ENCODE data around the gene DNAJC7.
A peak's percentile ranks its signal among the peaks of the same experiment; 100 is the strongest.

The DNAJC7 gene

DNA sequence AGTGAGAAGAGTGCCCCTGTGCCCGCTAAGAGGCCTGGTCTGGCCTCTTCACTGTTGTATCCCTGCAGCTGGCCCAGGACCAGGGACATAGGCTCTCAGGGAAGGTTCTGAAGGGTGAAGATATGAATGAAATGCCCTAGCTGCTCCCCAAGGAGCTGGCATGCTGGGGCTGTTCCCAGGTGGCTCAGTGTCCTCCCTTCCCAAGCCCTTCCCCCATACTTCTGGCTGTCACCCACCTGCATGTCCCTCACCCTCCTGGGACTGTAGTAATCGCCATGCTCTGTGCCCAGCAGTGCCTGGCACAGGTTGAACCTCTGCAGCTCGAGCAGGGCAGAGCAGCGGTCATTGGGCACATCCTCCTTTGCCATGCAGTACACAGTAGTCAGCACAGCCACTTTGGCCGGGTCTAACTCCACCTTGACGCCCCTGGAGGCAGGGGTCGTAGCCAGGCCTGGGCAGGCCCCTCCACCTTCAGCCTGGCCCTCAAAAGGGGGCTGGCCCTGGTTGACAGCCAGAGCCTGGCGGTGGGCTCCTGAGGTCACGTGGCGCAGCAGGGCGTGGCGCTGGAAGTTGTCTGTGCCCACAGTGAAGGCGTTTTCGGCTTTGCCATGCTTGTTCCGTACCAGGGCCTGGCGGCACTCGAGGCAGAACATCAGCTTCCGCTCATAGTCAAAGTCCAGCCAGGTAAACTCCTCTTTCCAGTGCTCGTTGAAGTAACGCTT is 25.5 kb upstream of the DNAJC7 start:
- 92 to 94% methylated on average over 20 of the region's 20 CpGs for WGBS, 2 experiments
- no peaks in the 10 kb centered on the region for H3K27me3 ChIP-seq (ENCODE audit: control insufficient read depth, insufficient read depth, low read length, poor library complexity, severe bottlenecking)
- H3K27ac ChIP-seq (ENCODE audit: insufficient read depth, low read depth, low read length, poor library complexity, severe bottlenecking) = no peak overlapping the region
- no peaks in the 10 kb centered on the region for H3K9me3 ChIP-seq (ENCODE audit: control insufficient read depth, low read length)
- H3K36me3 ChIP-seq (ENCODE audit: control insufficient read depth, insufficient read depth, low read length) = no peaks in the 10 kb centered on the region
- H3K4me1 ChIP-seq (ENCODE audit: control insufficient read depth, insufficient read depth, low read length) = peaks cover 11% of the 10 kb centered on the region
- H3K4me3 ChIP-seq (ENCODE audit: insufficient read depth, low read depth, low read length) = no peak overlapping the region

DNA sequence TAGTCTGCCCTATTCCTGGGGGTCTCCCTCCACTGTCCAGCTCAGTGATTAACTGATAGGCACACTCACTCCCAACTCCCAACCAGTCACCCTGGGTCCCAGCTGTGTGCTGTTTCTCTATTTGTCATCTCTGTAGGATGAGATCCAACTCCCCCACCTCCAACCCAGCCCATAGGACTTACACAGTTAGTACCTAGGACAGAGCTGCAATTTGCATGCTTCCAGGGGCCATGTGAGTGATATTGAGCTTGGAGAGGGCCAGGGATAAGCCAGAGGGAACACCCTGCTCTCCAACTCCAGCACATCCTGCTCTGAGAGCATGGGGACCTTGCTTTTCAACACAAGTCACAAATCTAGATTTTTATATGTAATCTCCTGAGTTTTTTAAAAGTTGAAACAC is 24.4 kb upstream of the DNAJC7 start:
- Histone ChIP-seq H3K9me3 (ENCODE audit: control insufficient read depth, low read length) (no peaks in the 10 kb centered on the region), H3K36me3 (ENCODE audit: control insufficient read depth, insufficient read depth, low read length) (no peaks in the 10 kb centered on the region), H3K4me1 (ENCODE audit: control insufficient read depth, insufficient read depth, low read length) (peaks cover 16% of the 10 kb centered on the region), H3K27ac (ENCODE audit: insufficient read depth, low read depth, low read length, poor library complexity, severe bottlenecking) (no peak overlapping the region), H3K27me3 (ENCODE audit: control insufficient read depth, insufficient read depth, low read length, poor library complexity, severe bottlenecking) (no peaks in the 10 kb centered on the region), H3K4me3 (ENCODE audit: insufficient read depth, low read depth, low read length) (no peak overlapping the region)

DNA sequence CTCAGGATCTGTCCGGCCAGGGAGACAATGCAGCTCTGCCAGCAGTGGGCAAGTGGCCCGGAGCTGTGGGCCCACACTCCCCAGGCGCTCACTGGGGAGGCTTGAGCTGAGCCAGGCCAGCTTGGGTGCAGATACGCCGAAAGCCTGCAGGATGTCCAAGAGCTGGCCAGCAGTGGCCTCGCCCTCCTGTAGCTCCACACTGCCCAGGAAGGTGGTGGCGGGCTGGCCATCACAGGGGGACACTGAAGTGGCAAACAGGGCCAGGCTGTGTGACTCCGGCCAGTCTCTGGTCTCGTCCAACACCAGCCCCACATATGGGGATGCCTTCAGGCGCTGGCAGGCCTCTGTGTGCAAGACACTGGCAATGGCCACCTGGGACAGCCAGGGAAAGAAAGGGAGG is 23.6 kb upstream of the DNAJC7 start:
- H3K27ac ChIP-seq (ENCODE audit: insufficient read depth, low read depth, low read length, poor library complexity, severe bottlenecking) = no peak overlapping the region
- 94 to 95% methylated on average over 10 of the region's 10 CpGs for WGBS, 2 experiments

DNA sequence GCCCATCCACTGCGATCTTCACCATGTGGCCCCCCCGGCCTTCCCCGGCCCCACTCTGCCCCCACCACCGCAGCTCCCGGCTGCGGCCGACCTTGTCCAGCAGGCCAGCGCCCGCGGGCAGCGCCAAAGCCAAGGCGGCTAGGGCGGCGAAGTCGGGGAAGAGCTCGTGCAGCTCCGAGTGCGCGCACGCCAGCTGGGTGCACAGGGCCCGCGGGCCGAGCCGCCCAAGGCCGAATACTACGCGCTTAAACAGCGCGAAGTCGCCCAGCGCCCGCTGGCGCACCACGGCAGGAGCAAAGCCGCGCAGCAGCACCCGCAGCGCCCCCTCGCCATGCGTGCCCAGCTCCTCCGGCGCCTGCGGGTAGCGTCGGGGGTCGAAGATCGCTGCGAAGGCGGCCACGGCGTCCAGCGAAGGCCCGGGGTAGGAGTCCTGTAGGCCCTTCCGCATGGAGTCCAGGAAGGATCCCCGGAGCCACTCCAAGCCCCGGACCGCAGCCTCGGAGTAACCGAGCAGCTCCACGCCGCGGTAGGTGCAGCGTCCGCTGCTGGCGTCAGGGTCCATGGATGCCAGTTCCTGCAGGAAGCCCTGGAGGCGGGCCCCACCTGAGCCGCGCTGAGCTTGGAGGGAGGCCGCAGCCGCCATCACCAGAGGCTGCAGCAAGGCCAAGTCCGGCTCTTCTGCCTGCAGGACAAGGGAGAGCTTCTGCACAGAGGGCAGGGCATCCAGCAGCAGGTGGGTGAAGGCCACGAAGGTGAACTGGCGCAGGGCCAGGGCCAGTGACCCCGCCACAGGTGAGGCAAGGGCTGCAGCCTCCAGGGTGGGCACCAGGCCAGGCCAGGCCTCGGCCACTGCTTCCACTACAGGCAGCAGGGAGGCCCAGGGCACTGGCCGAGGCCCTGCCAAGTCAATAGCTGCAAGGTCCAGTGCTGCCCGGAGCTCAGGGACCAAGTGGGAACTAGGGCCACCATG is 22.8 kb upstream of the DNAJC7 start:
- Histone ChIP-seq H3K9me3 (ENCODE audit: control insufficient read depth, low read length) (no peaks in the 10 kb centered on the region), H3K4me1 (ENCODE audit: control insufficient read depth, insufficient read depth, low read length) (peaks cover 9% of the 10 kb centered on the region), H3K27me3 (ENCODE audit: control insufficient read depth, insufficient read depth, low read length, poor library complexity, severe bottlenecking) (no peaks in the 10 kb centered on the region), H3K36me3 (ENCODE audit: control insufficient read depth, insufficient read depth, low read length) (no peaks in the 10 kb centered on the region), H3K27ac (ENCODE audit: insufficient read depth, low read depth, low read length, poor library complexity, severe bottlenecking) (no peak overlapping the region), H3K4me3 (ENCODE audit: insufficient read depth, low read depth, low read length) (no peak overlapping the region)
- 96 to 97% methylated on average over 77 of the region's 77 CpGs for WGBS, 2 experiments

More for the DNA sequence above, 23.6 kb upstream of the DNAJC7 start:
- H3K4me3 ChIP-seq (ENCODE audit: insufficient read depth, low read depth, low read length) = no peak overlapping the region
- no peaks in the 10 kb centered on the region for H3K9me3 ChIP-seq (ENCODE audit: control insufficient read depth, low read length)
- no peaks in the 10 kb centered on the region for H3K36me3 ChIP-seq (ENCODE audit: control insufficient read depth, insufficient read depth, low read length)
- no peaks in the 10 kb centered on the region for H3K27me3 ChIP-seq (ENCODE audit: control insufficient read depth, insufficient read depth, low read length, poor library complexity, severe bottlenecking)
- H3K4me1 ChIP-seq (ENCODE audit: control insufficient read depth, insufficient read depth, low read length) = peaks cover 14% of the 10 kb centered on the region

DNA sequence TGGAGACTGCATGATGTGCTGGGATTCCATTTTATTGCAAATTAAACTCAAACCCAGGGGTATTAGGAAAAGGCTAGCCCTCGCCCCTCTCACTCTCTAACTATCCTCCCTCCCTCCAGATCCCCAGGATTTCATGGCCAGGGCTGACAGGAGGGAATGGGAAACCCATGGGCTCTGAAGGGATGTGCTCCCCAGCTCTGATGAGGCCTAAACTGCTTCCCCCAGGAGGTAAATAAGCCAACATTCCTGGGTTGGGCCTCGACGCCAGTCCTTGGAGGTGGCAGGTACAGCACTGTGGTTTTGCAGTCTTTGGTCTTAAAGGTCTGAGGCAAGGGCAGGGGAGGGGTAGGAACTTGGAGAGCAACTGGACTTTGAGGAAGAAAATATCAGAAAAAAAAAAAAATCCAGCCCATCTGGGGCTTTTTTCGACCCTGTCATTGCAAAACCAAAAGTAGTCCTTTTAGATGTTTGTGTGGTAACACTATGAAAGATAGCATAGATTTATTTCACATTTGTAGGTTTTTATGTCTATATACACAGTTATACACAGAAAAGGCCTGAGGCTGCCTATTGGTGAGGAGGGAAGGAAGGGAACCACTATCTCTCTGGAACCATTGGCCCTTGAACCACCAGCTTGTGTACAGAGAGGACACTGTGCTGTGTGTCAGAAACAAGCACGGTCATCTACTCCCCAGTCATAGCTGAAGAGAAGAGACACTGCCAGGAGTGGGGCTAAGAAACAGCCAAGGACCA is 21.2 kb upstream of the DNAJC7 start:
- Histone ChIP-seq H3K9me3 (ENCODE audit: control insufficient read depth, low read length) (no peaks in the 10 kb centered on the region), H3K27me3 (ENCODE audit: control insufficient read depth, insufficient read depth, low read length, poor library complexity, severe bottlenecking) (no peaks in the 10 kb centered on the region), H3K27ac (ENCODE audit: insufficient read depth, low read depth, low read length, poor library complexity, severe bottlenecking) (no peak overlapping the region), H3K36me3 (ENCODE audit: control insufficient read depth, insufficient read depth, low read length) (no peaks in the 10 kb centered on the region), H3K4me1 (ENCODE audit: control insufficient read depth, insufficient read depth, low read length) (peaks cover 9% of the 10 kb centered on the region), H3K4me3 (ENCODE audit: insufficient read depth, low read depth, low read length) (no peak overlapping the region)
- 75 to 83% methylated on average over 5 of the region's 5 CpGs for WGBS, 2 experiments

DNA sequence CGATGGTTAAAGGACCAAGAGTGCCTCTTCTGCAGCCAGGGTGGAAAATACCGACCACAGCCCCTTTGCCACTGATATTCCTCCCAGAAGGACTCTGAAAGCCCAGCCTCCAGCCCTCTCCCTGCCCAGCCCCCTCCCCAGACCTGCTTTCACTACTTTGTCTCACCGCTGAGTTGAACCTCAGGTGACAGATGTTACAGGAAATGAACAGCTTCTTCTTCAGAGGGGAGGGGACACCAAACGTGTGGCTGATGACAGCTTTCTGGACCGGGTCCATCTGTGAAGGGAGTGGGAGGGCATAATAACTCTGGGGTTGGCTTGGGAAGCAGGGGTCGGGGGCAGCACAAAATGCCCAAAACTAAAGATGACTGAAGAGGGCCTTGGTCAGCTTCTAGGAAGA is 16.8 kb upstream of the DNAJC7 start:
- H3K36me3 ChIP-seq (ENCODE audit: control insufficient read depth, insufficient read depth, low read length) = no peaks in the 10 kb centered on the region
- no peaks in the 10 kb centered on the region for H3K9me3 ChIP-seq (ENCODE audit: control insufficient read depth, low read length)
- H3K4me3 ChIP-seq (ENCODE audit: insufficient read depth, low read depth, low read length) = no peak overlapping the region
- H3K27ac ChIP-seq (ENCODE audit: insufficient read depth, low read depth, low read length, poor library complexity, severe bottlenecking) = no peak overlapping the region
- H3K27me3 ChIP-seq (ENCODE audit: control insufficient read depth, insufficient read depth, low read length, poor library complexity, severe bottlenecking) = no peaks in the 10 kb centered on the region
- WGBS, 2 experiments = 58 to 59% methylated on average over 6 of the region's 6 CpGs
- H3K4me1 ChIP-seq (ENCODE audit: control insufficient read depth, insufficient read depth, low read length) = peaks cover 14% of the 10 kb centered on the region

DNA sequence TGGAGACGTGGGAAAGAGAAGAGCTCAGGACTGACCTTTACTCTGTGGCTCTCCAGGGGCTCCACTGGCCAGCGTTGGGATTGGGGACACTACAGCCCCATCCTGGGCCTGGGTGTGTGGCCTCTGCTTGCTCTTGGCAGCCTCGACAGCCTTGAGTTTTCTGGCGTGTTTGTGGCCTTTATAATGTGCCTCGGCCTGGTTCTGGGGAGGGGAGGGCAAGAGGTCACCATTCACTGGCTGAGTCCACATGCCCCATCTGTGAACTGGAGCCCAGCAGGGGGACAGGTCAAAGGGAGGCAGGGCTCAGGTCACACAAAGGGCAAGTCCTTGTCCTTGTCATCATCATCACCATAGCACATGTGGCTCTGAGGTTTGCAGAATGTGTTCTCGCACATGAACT is 14.3 kb upstream of the DNAJC7 start:
- Histone ChIP-seq H3K36me3 (ENCODE audit: control insufficient read depth, insufficient read depth, low read length) (no peaks in the 10 kb centered on the region), H3K27ac (ENCODE audit: insufficient read depth, low read depth, low read length, poor library complexity, severe bottlenecking) (no peak overlapping the region), H3K9me3 (ENCODE audit: control insufficient read depth, low read length) (no peaks in the 10 kb centered on the region), H3K4me3 (ENCODE audit: insufficient read depth, low read depth, low read length) (no peak overlapping the region), H3K4me1 (ENCODE audit: control insufficient read depth, insufficient read depth, low read length) (peaks cover 31% of the 10 kb centered on the region), H3K27me3 (ENCODE audit: control insufficient read depth, insufficient read depth, low read length, poor library complexity, severe bottlenecking) (no peaks in the 10 kb centered on the region)
- WGBS, 2 experiments = 78 to 81% methylated on average over 6 of the region's 6 CpGs

DNA sequence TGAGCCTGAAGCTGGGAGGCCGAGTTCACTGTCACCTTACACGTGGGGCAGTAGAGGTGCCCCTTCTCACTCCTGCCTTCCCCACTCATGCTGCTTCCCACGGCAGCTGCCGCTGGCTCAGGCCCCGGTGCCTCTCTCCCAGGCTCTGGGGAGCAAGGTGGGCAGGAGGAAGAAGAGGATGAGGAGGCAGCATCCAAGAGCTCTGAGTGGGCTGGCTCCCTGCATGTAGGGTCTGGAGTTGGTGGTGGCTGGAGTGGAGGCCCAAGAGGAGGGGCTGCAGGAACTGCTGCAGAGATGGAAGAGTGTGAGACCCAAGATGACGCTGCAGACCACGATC is 11.5 kb upstream of the DNAJC7 start:
- 79 to 80% methylated on average over 7 of the region's 7 CpGs for WGBS, 2 experiments
- Histone ChIP-seq H3K4me3 (ENCODE audit: insufficient read depth, low read depth, low read length) (no peak overlapping the region), H3K4me1 (ENCODE audit: control insufficient read depth, insufficient read depth, low read length) (peaks cover 35% of the 10 kb centered on the region), H3K9me3 (ENCODE audit: control insufficient read depth, low read length) (no peaks in the 10 kb centered on the region), H3K36me3 (ENCODE audit: control insufficient read depth, insufficient read depth, low read length) (peaks cover 2% of the 10 kb centered on the region), H3K27me3 (ENCODE audit: control insufficient read depth, insufficient read depth, low read length, poor library complexity, severe bottlenecking) (no peaks in the 10 kb centered on the region), H3K27ac (ENCODE audit: insufficient read depth, low read depth, low read length, poor library complexity, severe bottlenecking) (no peak overlapping the region)

DNA sequence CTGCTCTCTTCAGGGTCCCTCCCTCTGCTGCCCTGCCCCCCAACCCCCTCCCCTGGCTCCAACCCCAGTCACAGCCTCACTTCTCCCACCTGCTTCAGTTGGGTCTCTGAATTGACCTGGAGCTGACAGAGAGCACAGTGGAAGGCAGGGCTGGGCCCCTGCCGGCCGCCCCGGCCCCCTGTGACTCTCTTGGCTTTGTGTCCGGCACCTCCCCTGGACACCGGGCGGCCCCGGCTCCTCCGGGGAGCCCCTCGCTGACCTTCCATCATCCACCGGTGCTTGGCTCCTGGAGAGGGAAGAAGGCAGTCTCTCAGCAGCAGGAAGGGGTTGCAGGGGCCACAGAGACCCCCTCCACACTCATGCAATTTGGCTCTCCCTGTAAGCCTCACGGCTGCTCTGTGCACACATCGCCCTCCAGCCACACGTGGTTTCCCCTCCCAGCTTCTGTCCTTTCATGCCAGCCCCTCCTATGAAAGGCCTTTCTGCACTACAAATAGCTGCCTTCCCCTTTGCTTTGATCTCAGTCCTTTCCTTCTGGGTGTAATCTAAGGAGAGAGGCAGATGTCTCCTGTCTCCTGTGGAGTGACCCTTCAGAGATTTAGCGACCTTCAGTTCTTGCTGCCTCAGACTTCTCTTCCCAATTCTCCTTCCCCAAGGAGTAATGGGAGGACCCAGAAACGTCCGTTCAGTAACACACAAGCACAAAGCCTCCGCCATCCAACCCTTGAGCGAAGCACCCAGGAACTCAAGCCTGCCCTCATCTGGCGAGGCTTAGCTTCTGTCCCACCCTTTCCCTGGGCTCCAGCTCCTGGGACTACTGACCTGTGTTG is 10.9 kb upstream of the DNAJC7 start:
- peaks cover 35% of the 10 kb centered on the region for H3K4me1 ChIP-seq (ENCODE audit: control insufficient read depth, insufficient read depth, low read length)
- H3K36me3 ChIP-seq (ENCODE audit: control insufficient read depth, insufficient read depth, low read length) = peaks cover 8% of the 10 kb centered on the region
- WGBS, 2 experiments = 15 to 20% methylated on average over 19 of the region's 19 CpGs
- peak overlapping the region; percentile 16 for H3K4me3 ChIP-seq (ENCODE audit: insufficient read depth, low read depth, low read length)
- H3K9me3 ChIP-seq (ENCODE audit: control insufficient read depth, low read length) = no peaks in the 10 kb centered on the region
- H3K27me3 ChIP-seq (ENCODE audit: control insufficient read depth, insufficient read depth, low read length, poor library complexity, severe bottlenecking) = no peaks in the 10 kb centered on the region
- peak overlapping the region; percentile 83 for H3K27ac ChIP-seq (ENCODE audit: insufficient read depth, low read depth, low read length, poor library complexity, severe bottlenecking)
